GM10847 (cell line): ENCODE results near the gene LAMC2.

Experiments used
- POLR2A ChIP-seq: IDR thresholded peaks from 2 replicates; pipeline ENCODE4 v1.6.1; 2011; ENCODE audit not compliant: insufficient read length; ENCODE audit errors: extremely low read depth

LAMC2 gene

DNA sequence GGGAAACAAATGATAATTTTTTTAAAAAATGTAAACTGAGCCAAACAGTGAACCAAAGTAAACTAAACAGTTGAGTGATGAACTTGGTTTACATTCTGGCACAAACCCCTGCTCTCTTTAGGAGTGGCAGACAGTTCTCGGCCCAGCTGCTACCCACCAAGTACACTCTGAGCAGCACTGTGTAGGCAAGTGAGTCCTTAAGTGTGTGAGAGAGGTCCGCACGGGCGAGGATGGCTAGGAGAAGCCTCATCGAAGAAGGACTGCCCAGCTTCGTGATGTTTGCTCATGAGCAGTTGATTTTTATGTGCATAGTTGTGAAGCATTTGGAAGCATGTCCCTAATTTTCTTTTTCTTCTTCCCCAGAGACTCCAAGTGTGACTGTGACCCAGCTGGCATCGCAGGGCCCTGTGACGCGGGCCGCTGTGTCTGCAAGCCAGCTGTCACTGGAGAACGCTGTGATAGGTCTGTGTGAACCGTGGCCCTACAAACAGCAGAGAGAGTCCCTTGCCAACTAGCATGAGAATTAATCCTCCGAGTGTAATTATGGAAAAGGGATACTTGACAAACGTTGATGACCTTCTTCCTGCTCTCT lies 32.1 kb downstream of the LAMC2 start:
- no peak for TF ChIP-seq POLR2A

DNA sequence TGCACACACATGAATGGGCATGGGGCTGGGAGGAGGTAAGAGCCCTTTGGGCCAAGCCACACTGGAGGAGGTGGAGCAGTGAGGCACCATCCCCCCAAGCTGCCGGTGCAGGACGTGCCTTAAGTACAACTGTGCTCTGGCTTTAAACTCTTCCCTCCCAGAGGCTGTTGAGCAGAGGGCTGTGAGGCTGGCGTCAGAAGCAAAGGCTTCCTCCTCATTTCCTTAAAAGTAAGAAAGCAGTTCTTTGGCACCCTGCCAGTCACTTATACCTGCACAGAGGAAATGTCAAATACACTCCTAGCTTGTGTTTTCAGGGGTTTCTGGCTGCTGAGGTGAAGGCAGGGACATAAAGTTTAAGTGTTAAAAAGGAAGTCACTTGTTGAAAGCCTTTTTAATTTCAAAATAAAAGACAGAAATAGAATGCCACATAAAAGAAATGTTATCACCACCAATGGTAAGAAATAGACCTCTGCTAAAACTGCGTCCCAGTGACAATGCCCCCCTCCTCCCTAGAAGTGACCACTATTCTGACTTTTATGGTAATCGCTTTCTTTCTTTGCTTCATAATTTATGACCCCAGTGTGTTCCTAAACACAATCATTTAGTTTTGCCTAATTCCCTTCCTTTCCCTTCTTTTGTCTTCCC lies 33.0 kb downstream of the LAMC2 start:
- no peak for TF ChIP-seq POLR2A

DNA sequence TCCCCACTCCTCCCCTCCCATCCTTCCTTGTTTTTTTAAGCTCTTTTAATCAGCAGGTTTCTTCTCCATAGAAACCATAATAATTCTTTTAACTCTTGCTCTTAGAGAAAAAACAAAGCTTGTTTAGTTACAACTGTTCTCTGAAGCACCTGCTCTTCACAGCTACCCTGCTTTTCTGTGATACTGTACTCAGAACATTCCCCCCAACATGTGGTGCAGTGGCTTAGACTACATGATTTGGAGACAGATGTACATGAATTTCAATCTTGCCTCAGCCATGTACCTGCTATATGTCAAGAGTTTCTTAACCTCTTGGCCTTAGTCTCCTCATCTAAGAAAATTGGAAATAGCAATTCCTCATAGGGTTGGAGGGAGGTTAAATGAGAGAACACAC lies 33.5 kb downstream of the LAMC2 start:
- TF ChIP-seq POLR2A: no peak

DNA sequence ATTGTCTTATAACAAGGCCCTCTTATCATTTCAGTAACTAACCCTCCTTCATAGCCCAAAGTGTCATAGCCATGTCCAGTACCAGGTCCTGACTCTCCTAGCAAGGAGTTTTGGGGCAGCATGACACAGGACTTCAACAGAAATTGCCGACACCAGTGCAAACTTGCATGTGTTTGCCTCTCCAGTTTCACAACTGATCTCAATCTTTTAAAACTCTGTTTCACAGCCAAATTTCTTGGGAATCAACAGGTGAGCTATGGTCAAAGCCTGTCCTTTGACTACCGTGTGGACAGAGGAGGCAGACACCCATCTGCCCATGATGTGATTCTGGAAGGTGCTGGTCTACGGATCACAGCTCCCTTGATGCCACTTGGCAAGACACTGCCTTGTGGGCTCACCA lies 36.8 kb downstream of the LAMC2 start:
- TF ChIP-seq POLR2A: no peak

DNA sequence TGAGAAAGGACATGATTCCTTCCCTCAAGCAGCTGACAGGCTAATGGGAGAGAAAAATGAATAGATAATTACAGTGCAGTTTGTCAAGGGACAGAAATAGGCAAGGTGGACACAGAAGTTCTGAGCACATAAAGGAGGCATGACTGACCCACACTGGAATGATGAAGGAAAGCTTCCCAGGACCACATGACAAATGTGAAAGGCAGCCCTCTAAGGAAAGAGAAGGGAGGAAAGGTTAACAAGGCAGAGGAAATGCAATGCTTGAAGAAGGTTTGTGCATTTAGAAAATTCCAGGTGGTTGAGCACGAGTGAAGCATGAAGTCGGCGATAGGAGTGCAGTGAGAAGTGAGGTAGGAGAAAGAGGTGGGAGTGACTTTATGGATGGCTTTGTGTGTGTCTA lies 37.4 kb downstream of the LAMC2 start:
- TF ChIP-seq POLR2A: no peak

DNA sequence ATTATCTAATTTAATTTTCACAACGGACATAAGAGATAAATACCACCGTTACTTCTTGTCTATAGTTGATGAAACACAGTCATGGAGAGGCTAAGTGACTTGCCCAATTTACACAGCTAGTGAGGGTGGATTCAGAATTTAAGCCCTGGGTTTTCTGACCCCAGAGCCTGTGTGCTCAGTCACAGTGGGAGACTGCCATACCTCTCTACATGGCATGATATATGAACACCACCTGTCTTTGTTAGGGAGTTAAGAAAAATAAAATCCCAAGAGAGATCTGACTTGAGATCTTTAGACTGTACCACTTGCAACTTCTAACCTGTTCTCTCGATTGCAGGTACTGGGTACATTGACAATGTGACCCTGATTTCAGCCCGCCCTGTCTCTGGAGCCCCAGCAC lies 40.3 kb downstream of the LAMC2 start:
- no peak for TF ChIP-seq POLR2A

DNA sequence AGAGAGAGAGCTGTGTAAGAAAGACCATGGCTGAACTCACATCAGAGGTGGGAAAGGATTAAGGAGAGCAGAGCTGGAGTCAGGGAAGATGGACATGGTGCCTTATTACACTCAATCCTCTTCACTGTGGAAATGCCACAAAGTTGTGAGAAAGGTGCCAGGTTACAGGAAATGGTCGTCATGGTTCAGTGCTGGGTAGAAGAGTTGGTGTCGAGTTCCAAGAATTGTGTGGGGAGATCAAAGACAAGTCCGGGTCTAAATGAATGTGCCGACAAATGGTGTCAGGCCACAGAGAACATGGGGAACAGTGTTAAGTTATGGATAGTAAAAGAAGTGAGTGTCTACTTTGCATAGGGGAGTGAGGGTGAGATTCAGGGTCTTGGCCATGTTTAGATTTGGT lies 40.9 kb downstream of the LAMC2 start:
- TF ChIP-seq POLR2A: no peak

DNA sequence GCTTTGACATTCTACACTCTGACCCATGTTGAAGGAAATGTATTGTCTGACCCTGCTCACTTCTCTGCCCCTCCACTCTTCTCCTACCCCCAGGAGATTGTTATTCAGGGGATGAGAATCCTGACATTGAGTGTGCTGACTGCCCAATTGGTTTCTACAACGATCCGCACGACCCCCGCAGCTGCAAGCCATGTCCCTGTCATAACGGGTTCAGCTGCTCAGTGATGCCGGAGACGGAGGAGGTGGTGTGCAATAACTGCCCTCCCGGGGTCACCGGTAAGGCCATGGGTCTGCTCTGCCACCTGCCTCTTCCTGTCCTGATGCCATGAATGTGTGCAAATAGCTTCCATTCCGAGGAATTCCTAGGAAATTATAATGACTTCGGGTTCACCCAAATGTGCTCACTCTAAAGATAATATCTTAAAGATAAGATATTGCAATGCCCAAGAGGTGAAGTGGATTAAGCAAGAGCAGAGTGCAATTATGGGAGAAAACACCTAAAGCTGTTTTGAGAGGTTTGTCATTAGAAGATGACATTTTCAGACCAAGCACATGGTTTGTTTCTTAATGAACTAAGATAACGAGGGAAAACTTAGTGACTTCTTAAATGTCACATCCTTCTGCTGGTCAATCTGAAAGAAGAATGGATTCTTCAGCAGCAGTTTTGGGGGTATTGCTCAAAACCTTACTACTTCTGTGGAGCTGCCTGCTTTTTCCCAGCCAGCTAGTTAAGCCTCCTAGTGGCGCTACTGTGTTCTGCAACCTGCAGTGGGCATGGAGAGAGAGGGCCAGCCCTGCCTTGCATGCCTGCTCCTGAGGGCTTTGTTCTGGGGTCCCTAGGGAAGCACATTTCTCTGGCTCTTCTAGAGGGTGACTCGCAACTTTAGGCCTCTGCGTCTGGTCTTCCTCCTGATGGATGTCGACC lies 41.6 kb downstream of the LAMC2 start:
- TF ChIP-seq POLR2A: no peak

DNA sequence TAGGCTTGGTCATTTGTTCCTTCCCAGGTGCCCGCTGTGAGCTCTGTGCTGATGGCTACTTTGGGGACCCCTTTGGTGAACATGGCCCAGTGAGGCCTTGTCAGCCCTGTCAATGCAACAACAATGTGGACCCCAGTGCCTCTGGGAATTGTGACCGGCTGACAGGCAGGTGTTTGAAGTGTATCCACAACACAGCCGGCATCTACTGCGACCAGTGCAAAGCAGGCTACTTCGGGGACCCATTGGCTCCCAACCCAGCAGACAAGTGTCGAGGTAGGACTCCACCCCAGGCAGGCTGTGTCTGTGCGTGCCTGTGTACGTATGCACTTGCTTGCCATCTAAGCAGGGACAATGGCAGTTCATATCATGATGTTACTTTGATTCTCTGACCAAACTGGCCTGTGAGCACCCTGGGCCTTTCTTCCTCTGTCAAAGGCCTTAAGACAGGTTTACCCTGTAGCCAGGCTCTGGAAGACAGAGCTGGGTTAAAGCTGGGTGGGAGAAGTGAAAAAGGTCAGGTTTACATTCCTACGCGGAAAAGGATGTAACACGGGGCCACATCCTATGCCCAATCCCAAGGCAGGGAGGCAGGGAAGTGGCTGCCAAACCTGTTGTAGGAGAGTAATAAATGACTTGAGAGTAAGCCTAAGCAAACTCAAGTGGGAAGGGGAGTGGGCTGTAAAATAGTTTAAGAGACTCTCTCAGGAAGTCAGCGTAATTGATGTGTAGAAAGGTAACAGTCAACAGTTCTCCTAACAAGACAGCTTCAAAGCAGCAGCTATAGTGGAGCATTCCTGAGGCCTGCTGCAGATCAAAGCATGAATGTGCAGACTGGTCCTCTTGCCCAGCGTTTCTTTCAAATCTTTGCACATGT lies 42.5 kb downstream of the LAMC2 start:
- TF ChIP-seq POLR2A: no peak

DNA sequence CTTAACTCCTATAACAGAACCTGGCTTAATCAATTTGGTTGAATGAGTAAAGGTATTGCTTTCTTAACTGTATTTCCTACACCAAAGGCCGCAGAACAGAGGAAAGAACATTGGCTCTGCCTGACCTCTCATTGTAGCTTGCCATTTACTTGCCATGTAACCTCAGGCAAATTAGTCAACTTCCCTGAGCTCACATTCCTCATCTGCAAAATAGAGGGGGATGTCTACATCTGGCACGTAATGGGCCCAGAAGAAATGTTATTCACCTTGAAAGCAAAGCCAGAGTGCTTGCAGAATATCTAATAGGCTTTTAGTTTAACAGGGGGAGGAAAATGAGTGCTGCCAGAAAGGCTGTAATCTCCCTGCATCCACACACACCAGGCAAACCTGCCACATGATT lies 44.3 kb downstream of the LAMC2 start:
- no peak for TF ChIP-seq POLR2A

DNA sequence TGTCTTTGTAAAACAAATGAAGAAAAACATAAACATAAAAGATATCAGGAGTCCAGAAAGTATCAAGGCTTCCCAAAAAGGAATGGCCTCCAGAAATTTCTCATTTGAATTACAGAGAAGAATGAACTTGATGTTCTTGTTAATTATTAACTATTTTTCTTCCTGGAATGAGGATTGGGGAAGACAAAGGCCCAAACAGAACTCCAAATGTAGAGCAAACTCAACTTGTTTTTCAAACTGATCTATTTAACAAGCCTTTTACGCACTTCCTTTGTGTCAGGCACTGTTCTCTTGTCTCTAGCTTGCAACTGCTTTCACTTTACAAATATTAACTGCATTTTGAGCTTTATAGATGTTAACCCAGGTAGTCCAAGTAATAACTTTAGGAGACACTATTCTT lies 45.5 kb downstream of the LAMC2 start:
- TF ChIP-seq POLR2A: no peak

DNA sequence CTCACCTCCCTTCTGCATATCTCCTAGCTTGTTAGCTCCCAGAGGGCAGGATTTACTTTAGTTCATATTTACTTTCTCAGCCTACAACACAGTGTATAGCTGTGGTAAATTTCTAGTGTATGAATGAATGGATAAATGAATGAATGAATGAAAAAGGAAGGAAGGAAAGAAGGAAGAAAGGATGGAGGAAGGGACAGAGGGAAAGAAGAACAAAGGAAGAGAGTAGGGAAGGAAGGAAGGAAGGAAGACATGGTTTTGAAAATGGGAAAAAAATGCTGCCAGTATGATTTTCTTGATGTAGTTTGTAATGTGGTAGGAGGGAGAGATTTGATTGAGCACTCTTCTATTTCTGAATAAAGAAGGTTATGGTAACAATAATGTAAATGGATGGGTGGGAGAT lies 47.0 kb downstream of the LAMC2 start:
- no peak for TF ChIP-seq POLR2A

DNA sequence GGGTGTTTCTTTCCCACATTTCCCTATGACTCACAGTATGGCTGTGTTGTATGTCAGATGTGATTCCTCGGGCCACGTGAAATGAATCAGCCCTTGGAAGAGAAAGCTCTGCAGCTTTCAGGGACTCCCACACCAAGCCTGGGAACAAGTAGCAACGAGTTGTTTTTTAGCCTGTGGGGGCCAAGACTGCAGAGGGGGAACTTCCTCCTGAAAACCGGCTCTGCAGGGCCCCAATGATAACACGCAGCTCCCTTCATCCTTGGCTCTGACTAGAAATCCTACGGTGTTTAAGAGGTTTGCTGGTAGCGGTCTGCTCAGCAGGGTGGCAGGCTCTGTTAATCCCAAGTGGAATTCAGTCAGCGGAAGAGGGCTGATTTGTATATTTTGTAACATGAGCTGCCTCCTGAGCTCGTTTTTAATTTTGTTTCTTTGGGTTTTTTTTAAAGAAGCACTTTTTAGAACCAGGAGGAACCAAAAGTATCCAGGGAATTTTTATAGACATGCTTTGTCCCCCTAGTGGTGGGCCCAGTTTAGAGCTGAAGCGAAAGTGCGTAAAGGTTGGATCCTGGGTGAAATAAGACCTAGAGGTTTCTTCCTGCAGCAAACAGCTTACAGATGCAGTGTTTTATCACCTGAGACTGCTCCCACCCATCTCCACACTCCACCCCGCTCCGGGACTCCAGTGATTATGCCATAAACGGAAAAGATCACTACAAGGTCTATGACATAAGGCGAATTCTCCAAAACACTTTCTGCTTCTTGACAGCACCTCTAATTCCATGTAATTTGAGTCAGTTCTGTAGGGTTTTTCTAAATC lies 48.8 kb downstream of the LAMC2 start:
- no peak for TF ChIP-seq POLR2A

DNA sequence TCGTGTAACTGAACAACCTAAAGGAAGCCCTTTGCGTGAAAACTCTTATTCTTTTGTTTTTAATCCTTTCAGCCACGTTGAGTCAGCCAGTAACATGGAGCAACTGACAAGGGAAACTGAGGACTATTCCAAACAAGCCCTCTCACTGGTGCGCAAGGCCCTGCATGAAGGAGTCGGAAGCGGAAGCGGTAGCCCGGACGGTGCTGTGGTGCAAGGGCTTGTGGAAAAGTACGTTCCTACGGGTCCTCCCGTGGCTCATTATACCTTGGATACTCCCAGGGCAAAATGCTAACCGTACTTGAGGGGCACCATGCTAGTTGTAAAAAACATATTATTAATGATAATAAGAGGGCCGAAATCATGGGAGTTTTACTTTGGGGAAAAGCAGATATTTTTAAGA lies 49.4 kb downstream of the LAMC2 start:
- TF ChIP-seq POLR2A: no peak
